Right lobe of liver (tissue), 4 donors: ENCODE measurements around the gene SAMHD1.

Experiments
- CTCF ChIP-seq, 4 donors: fragments of 200-600 bp in 3 of 4; fragments of 450-650 bp in 1 of 4; IDR thresholded peaks; one replicate each; pipeline versions ENCODE4 v1.5.1 to v1.8.0; 2016 to 2022; ENCODE audit warnings: antibody characterized with exemption in 4 of 4, mild to moderate bottlenecking in 2 of 4
- POLR2A ChIP-seq: fragments of 450-650 bp; IDR thresholded peaks from one replicate; pipeline ENCODE4 v1.6.1; 2017; ENCODE audit warnings: antibody characterized with exemption, mild to moderate bottlenecking
- donor health status: DM: no; HTN: no; CAD: no.
- donor health status: DM: no; HTN: no; CAD: no.
- donor health status: DM: no; HTN: yes; CAD: no.

DNA sequence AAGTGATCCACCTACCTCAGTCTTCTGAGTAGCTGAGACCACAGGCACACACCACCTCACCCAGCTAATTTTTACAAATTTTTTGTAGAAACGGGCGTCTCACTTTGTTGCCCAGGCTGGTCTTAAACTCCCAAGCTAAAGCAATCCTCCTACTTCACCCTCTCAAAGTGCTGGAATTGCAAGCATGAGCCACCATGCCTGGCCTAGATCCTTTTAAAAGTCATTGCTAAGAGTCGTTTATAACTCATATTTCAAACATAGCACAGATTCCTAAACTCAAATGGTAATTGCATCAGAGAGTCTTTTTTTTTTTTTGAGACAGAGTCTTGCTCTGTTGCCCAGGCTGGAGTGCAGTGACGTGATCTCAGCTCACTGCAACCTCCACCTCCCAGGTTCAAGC, 7.7 kb upstream of the SAMHD1 start:
- TF ChIP-seq CTCF (IDR thresholded peaks at IDR 0.05) = no peak
- no peak for TF ChIP-seq POLR2A
